GM12878 (cell line): Measurements from ENCODE around the gene ACTR8. TPM values are rescaled to one million over a fixed set of nuclear protein-coding genes. Genes with fewer than 3 reads are reported as not detected.

Experiments
- BMI1 ChIP-seq: fragments of 450-650 bp; IDR thresholded peaks from 2 replicates; pipeline ENCODE4 v1.6.1; 2016; ENCODE audit warnings: mild to moderate bottlenecking, moderate library complexity, borderline replicate concordance
- CREB1 ChIP-seq: IDR thresholded peaks from 2 replicates; pipeline ENCODE4 v1.6.1; 2012; ENCODE audit warnings: low read depth, mild to moderate bottlenecking, inconsistent platforms
- CREM ChIP-seq: IDR thresholded peaks from 2 replicates; pipeline ENCODE4 v1.6.1; 2014; ENCODE audit warnings: antibody characterized with exemption, low read depth
- DPF2 ChIP-seq: fragments of 450-650 bp; IDR thresholded peaks from 2 replicates; pipeline ENCODE4 v1.6.1; 2017; ENCODE audit warnings: mild to moderate bottlenecking
- HDAC6 ChIP-seq: fragments of 200-600 bp; sonication (generic); IDR thresholded peaks from one replicate; pipeline ENCODE4 v1.8.0; 2017; ENCODE audit warnings: antibody characterized with exemption; ENCODE audit not compliant: unreplicated experiment
- MEF2A ChIP-seq: IDR thresholded peaks from 2 replicates; pipeline ENCODE4 v1.6.1; 2011; ENCODE audit warnings: low read depth, mild to moderate bottlenecking, low read length, moderate library complexity; ENCODE audit not compliant: insufficient read depth
- MEF2B ChIP-seq: fragments of 450-650 bp; IDR thresholded peaks from 2 replicates; pipeline ENCODE4 v1.6.1; 2018; ENCODE audit warnings: mild to moderate bottlenecking, moderate library complexity; ENCODE audit not compliant: partially characterized antibody, poor library complexity, severe bottlenecking
- MTA2 ChIP-seq: fragments of 450-650 bp; IDR thresholded peaks from 2 replicates; pipeline ENCODE4 v1.6.1; 2016; ENCODE audit warnings: low read depth, mild to moderate bottlenecking, moderate library complexity
- MYC ChIP-seq: IDR thresholded peaks from 2 replicates; pipeline ENCODE4 v1.6.1; 2011; ENCODE audit warnings: mild to moderate bottlenecking, low read length, moderate library complexity, inconsistent platforms; ENCODE audit not compliant: insufficient read depth, insufficient replicate concordance, insufficient read length, severe bottlenecking
- NFXL1 ChIP-seq: fragments of 450-650 bp; IDR thresholded peaks from 2 replicates; pipeline ENCODE4 v1.6.1; 2017; ENCODE audit warnings: antibody characterized with exemption, mild to moderate bottlenecking, borderline replicate concordance
- RFX5 ChIP-seq: IDR thresholded peaks from 2 replicates; pipeline ENCODE4 v1.6.1; 2011; ENCODE audit warnings: low read depth, low read length, improper control_type of control experiment
- RUNX3 ChIP-seq: IDR thresholded peaks from 2 replicates; pipeline ENCODE4 v1.6.1; 2012; ENCODE audit warnings: low read length, inconsistent platforms
- SIX5 ChIP-seq: IDR thresholded peaks from 2 replicates; pipeline ENCODE4 v1.6.1; 2011; ENCODE audit warnings: mild to moderate bottlenecking, low read depth, low read length, moderate library complexity; ENCODE audit not compliant: severe bottlenecking
- SRF ChIP-seq, 2 experiments: IDR thresholded peaks; 2 replicates each; pipeline ENCODE4 v1.6.1; 2011; ENCODE audit warnings: low read depth in 2 of 2, low read length in 2 of 2, mild to moderate bottlenecking in 1 of 2, moderate library complexity in 1 of 2
- SUZ12 ChIP-seq: fragments of 200-600 bp; sonication (generic); IDR thresholded peaks from one replicate; pipeline ENCODE4 v1.6.1; 2018; ENCODE audit warnings: antibody characterized with exemption, mild to moderate bottlenecking; ENCODE audit not compliant: unreplicated experiment
- TBL1XR1 ChIP-seq: IDR thresholded peaks from 2 replicates; pipeline ENCODE4 v1.6.1; 2012; ENCODE audit warnings: low read depth, low read length, improper control_type of control experiment
- TCF3 ChIP-seq: IDR thresholded peaks from 2 replicates; pipeline ENCODE4 v1.6.1; 2012; ENCODE audit warnings: low read depth, mild to moderate bottlenecking, low read length, borderline replicate concordance; ENCODE audit not compliant: insufficient read depth
- USF2 ChIP-seq: IDR thresholded peaks from 2 replicates; pipeline ENCODE4 v1.6.1; 2011; ENCODE audit warnings: low read depth, low read length, improper control_type of control experiment, borderline replicate concordance
- ZNF592 ChIP-seq: fragments of 450-650 bp; IDR thresholded peaks from 2 replicates; pipeline ENCODE4 v1.6.1; 2017; ENCODE audit warnings: mild to moderate bottlenecking, moderate library complexity
- polyA plus RNA-seq, 11 experiments: library from polyadenylated mRNA; depleted of rRNA in 4 of 11; unstranded in 6 of 11; stranded (reverse) in 5 of 11; fragments of >200 nt; fragmentation: Nextera tagmentation in 4 of 11; fragmentation: Illumina TruSeq in 1 of 11; extraction: Ambion mirVana in 4 of 11; extraction: Trizol in 1 of 11; gene quantifications; 1 replicate in 1 of 11; 2 replicates in 10 of 11; pipeline versions ENCODE4 v1.2.1 to v1.2.3, GENCODE V29; 2011 to 2016; ENCODE audit warnings: inconsistent platforms in 2 of 11, missing spikeins in 2 of 11, low read depth in 1 of 11
- total RNA-seq, 4 experiments: library from RNA; depleted of rRNA in 3 of 4; stranded (reverse); fragments of >200 nt in 3 of 4; fragmentation: Illumina TruSeq in 1 of 4; extraction: Trizol in 1 of 4; gene quantifications; 2 replicates each; pipeline versions ENCODE4 v1.2.1 to v1.2.3, GENCODE V29; 2013 to 2021
- TF ChIP-seq, protein P1 (sequence below): fragments of 450-650 bp; conservative IDR thresholded peaks from 2 replicates; pipeline ENCODE4 v1.6.1; 2017; ENCODE audit warnings: mild to moderate bottlenecking, moderate library complexity
- TF ChIP-seq, protein P2 (sequence below): IDR thresholded peaks from 2 replicates; pipeline ENCODE4 v1.6.1; 2011; ENCODE audit warnings: mild to moderate bottlenecking, low read depth, low read length, moderate library complexity; ENCODE audit not compliant: insufficient replicate concordance

The ACTR8 gene
- total and polyA plus RNA-seq, 10 of the 15 experiments (the other 5 are each of a cell fraction or from before 2014, with no cell fraction given), result 5.3 to 35.7 (median 26.4) TPM

GRCh38 chr3:53891497-53892285 is 9.7 kb upstream of the ACTR8 start, which contains the start of gene SELENOK (continued):
- TF ChIP-seq DPF2, result 0 out of 2 replicates have a peak, but pooled peaks have one; percentile 15
- TF ChIP-seq BMI1, result no peak
- TF ChIP-seq, protein P1, sequence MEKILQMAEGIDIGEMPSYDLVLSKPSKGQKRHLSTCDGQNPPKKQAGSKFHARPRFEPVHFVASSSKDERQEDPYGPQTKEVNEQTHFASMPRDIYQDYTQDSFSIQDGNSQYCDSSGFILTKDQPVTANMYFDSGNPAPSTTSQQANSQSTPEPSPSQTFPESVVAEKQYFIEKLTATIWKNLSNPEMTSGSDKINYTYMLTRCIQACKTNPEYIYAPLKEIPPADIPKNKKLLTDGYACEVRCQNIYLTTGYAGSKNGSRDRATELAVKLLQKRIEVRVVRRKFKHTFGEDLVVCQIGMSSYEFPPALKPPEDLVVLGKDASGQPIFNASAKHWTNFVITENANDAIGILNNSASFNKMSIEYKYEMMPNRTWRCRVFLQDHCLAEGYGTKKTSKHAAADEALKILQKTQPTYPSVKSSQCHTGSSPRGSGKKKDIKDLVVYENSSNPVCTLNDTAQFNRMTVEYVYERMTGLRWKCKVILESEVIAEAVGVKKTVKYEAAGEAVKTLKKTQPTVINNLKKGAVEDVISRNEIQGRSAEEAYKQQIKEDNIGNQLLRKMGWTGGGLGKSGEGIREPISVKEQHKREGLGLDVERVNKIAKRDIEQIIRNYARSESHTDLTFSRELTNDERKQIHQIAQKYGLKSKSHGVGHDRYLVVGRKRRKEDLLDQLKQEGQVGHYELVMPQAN, result peak; percentile 82
- no peak for TF ChIP-seq NFXL1
- peak in 1 of 2 experiments; percentile 75; a peak in 1 of 4 replicates for TF ChIP-seq SRF (IDR thresholded peaks at IDR 0.05; ENCODE audit: low read depth in 2 of 2, low read length in 2 of 2)
- no peak for TF ChIP-seq MEF2A
- TF ChIP-seq, protein P2, sequence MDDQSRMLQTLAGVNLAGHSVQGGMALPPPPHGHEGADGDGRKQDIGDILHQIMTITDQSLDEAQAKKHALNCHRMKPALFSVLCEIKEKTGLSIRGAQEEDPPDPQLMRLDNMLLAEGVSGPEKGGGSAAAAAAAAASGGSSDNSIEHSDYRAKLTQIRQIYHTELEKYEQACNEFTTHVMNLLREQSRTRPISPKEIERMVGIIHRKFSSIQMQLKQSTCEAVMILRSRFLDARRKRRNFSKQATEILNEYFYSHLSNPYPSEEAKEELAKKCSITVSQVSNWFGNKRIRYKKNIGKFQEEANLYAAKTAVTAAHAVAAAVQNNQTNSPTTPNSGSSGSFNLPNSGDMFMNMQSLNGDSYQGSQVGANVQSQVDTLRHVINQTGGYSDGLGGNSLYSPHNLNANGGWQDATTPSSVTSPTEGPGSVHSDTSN, result no peak
- TF ChIP-seq HDAC6, result no peak
- no peak for TF ChIP-seq MTA2
- no peak for TF ChIP-seq ZNF592
- TF ChIP-seq MYC, result no peak
- TF ChIP-seq USF2, result no peak
- peak; percentile 56; the same call in 1 of the 2 replicates for TF ChIP-seq TBL1XR1
- TF ChIP-seq RFX5, result peak; percentile 84
- TF ChIP-seq CREB1, result peak; percentile 99
- no peak for TF ChIP-seq TCF3
- no peak for TF ChIP-seq MEF2B
- TF ChIP-seq SUZ12, result no peak
- peak; percentile 42 for TF ChIP-seq SIX5
- TF ChIP-seq CREM, result peak; percentile 99
- TF ChIP-seq RUNX3, result peak; percentile 76; the same call in 1 of the 2 replicates
